ENCODE measurements around the gene PSD.

GRCh38 chr10:102416283-102416682 is 2.3 kb downstream of the PSD start:
- no peak for TF ChIP-seq CTCF (IDR thresholded peaks at IDR 0.05)
- no peak for TF ChIP-seq REST (IDR thresholded peaks at IDR 0.05; ENCODE audit: insufficient read depth in 1 of 2, low read depth in 2 of 2, low read length in 1 of 2)
- no peak for TF ChIP-seq TCF7L2 (IDR thresholded peaks at IDR 0.05; ENCODE audit: low read depth, low read length)
- TF ChIP-seq POLR2AphosphoS5 (IDR thresholded peaks at IDR 0.05; ENCODE audit: low read depth, low read length) = no peak
- TF ChIP-seq SIN3A (IDR thresholded peaks at IDR 0.05; ENCODE audit: borderline replicate concordance, insufficient read depth, low read depth, low read length) = no peak

All from Panc1 (cell line).